GM12891 (cell line): ENCODE data around the gene LMF2.
A peak's percentile ranks its signal among the peaks of the same experiment; 100 is the strongest.

Experiments used
- PAX5 ChIP-seq: IDR thresholded peaks from 2 replicates; pipeline ENCODE4 v1.6.1; 2011; ENCODE audit warnings: low read length, moderate library complexity, mild to moderate bottlenecking; ENCODE audit not compliant: insufficient read depth, severe bottlenecking
- POLR2A ChIP-seq: IDR thresholded peaks from 2 replicates; pipeline ENCODE4 v1.6.1; 2011; ENCODE audit warnings: low read depth, low read length, control low read depth
- POLR2AphosphoS5 ChIP-seq: IDR thresholded peaks from 2 replicates; pipeline ENCODE4 v1.6.1; 2011; ENCODE audit warnings: low read depth, low read length, control low read depth
- TAF1 ChIP-seq: IDR thresholded peaks from 2 replicates; pipeline ENCODE4 v1.6.1; 2011; ENCODE audit warnings: low read depth, low read length, control low read depth

- TF ChIP-seq POLR2A (peak; percentile 63), TAF1 (no peak), PAX5 (no peak), POLR2AphosphoS5 (peak; percentile 68; the same call in 1 of the 2 replicates)
These were observed 18.8 kb upstream of the LMF2 start for GRCh38 chr22:50526108-50526833.
